NCI-H1930 (cell line): ENCODE data around the gene UNC93B1.

Experiments used
- DNase-seq, 2 experiments: peaks; one replicate each; lab custom pipeline; 2025; lab: John Stamatoyannopoulos, UW

The UNC93B1 gene, protein sequence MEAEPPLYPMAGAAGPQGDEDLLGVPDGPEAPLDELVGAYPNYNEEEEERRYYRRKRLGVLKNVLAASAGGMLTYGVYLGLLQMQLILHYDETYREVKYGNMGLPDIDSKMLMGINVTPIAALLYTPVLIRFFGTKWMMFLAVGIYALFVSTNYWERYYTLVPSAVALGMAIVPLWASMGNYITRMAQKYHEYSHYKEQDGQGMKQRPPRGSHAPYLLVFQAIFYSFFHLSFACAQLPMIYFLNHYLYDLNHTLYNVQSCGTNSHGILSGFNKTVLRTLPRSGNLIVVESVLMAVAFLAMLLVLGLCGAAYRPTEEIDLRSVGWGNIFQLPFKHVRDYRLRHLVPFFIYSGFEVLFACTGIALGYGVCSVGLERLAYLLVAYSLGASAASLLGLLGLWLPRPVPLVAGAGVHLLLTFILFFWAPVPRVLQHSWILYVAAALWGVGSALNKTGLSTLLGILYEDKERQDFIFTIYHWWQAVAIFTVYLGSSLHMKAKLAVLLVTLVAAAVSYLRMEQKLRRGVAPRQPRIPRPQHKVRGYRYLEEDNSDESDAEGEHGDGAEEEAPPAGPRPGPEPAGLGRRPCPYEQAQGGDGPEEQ

DNA sequence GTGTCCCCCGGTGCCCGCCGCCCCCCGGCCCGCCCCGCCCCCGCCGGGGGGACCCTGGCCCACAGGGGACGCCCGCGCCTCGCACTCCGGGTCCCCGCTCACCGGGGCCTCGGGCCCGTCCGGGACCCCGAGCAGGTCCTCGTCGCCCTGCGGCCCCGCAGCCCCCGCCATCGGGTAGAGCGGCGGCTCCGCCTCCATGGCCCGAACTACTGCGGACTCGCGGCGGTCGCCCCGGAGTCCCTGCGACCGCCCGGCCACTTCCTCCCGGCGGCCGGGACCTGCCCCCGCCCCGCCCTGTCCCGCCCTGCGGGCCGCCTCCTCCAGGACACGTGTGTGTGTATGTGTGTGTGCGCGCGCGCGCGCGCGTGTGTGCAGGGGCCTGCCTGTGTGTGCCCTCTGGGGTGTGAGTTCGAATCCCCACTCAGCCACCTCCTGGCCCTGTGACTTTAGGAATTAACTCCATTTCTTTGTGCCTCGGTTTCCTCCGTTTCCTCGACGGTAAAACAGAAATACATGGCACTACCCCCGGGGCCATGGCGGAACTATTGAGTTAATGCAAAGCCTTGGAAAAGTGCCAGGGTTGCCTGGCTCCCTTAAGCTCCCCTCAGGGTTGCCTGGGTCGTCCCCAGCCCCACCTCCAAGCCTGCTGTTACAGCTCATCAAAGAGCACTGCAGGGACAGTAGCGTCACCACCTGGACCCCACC, at the start of gene UNC93B1:
UNC93B1 (minus strand) TSS at position 252 of the 705 bp plus-strand sequence; CDS start at position 198, 54 bp downstream.
- peak in 1 of 2 experiments; percentile 62 for DNase-seq

DNA sequence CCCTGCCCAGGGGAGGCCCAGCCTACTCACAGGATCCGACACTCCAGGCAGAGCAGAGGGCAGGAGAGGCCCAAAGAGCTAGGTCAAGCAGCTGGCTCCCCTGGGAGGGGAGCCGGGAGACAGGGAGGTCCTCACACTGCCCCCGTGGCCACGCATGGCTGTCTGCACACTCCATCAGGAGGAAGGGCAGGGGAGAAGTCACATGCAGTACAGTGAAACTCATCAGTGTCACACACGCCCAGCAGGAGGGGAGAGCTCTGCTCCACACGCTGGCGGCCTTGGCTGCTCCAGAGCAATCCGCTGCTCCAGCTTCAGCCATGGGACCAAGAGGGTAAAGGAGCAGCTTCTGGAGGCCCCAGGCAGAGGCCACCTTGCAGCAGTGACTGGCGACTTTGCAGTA, 49.2 kb upstream of the UNC93B1 start:
- no peak for DNase-seq

DNA sequence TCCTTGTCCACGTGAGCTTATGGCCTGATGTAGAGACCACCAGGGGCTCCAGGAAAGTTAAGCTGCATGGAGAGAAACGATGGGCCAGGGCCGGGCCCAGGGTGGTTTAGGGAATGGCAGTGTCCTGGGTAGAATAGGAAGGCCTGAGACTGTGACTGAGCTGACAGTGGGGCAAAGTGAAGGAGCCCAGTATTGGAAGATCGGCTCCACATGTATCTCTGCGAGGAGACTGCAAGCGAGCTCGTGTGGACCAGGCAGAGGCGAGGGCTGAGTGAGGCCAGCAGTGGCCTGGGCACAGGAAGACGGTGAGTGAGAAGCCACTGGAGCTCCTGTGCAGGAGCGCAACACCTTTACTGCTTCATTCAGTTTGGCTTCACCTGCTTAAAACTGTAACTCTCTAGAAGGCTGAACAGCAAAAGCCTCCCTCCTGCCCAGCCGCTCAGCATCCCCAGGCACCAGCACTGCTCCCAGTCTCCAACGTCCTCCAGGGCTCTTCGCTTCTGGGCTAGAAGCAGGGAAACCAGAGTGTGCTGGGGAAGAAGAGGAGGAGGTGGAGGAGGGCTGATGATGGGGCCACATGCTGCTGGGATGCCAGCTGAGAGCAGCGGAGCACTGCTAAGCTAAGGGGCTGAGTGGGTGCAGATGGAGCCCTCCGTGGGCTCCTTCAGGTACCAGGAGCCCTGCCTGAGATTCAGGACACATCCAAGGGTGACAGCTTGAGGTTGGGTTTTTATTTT, 48.4 kb upstream of the UNC93B1 start:
- DNase-seq = no peak

DNA sequence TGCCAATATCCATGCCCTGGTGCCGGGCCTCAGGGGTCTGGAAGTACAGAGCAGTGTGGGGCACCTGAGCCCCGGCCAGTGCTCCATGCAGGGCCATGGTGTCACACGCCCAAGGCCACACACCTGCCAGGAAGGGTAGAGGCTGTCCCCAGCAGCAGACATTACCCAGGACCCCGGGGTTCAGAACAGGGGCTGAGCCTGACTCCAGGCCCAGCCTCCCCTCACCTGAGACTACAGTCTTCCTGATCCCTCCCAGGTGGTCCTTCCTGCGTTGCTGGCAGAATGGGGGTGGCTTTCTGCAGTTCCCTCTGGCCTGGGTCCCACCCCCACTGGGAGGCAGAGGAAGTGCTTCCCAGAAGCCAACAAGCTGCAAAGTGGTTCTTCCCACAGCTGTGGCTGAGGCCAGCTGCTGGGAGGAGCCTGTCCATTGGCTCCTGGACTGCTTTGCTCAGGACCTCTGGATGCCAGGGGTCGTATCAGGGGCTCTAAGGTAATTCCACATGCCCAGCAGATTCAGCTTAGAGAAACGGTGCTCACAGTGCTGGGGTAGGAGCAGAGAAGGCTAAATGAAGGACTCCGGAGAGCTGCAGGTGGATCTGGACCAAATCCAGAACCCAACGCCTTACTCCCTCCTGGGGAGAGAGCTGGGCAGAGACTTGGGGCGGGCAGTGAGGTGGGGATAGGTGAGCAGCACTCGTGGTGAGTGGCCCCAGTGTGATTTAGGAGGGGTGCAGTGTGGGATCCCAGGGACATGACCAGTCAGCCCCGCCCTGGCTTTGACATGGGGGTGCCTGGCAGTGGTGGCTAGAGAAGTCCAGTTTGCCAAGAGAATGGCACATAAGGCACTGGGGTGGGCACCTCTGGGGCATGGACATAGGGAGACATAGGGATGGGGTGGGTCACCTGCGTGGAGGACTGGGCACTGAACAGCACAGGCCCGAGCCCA, 47.6 kb upstream of the UNC93B1 start:
- no peak for DNase-seq

- DNase-seq = no peak
These were observed 46.5 kb upstream of the UNC93B1 start for GRCh38 chr11:68050371-68050841.

GRCh38 chr11:68049509-68050370, 45.8 kb upstream of the UNC93B1 start:
- DNase-seq = no peak

- DNase-seq = no peak
These were observed 45.0 kb upstream of the UNC93B1 start for GRCh38 chr11:68048681-68049508.

GRCh38 chr11:68047437-68048290, 43.8 kb upstream of the UNC93B1 start:
- DNase-seq = no peak

- DNase-seq = no peak
These were observed 41.0 kb upstream of the UNC93B1 start for GRCh38 chr11:68044898-68045351.

- no peak for DNase-seq
These were observed 40.4 kb upstream of the UNC93B1 start for GRCh38 chr11:68044145-68044813.

- DNase-seq = no peak
These were observed 39.6 kb upstream of the UNC93B1 start for GRCh38 chr11:68043349-68044144.

DNA sequence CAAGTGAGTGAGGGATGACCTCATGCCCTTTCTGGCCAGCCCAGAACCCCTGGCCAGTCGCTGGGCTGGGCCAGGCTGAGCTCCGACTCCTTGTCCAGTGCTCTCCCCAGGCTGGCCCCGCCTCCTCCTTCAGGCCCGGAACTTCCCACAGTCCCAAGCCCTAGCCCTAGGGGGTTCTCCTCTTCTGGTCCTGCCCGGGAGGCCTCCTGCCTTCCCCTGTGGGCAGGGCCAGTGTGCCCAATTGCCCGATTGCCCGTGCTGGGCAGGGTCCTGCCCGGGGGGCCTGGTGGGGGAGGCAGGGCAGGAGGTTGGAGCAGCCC, 39.1 kb upstream of the UNC93B1 start:
- no peak for DNase-seq

DNA sequence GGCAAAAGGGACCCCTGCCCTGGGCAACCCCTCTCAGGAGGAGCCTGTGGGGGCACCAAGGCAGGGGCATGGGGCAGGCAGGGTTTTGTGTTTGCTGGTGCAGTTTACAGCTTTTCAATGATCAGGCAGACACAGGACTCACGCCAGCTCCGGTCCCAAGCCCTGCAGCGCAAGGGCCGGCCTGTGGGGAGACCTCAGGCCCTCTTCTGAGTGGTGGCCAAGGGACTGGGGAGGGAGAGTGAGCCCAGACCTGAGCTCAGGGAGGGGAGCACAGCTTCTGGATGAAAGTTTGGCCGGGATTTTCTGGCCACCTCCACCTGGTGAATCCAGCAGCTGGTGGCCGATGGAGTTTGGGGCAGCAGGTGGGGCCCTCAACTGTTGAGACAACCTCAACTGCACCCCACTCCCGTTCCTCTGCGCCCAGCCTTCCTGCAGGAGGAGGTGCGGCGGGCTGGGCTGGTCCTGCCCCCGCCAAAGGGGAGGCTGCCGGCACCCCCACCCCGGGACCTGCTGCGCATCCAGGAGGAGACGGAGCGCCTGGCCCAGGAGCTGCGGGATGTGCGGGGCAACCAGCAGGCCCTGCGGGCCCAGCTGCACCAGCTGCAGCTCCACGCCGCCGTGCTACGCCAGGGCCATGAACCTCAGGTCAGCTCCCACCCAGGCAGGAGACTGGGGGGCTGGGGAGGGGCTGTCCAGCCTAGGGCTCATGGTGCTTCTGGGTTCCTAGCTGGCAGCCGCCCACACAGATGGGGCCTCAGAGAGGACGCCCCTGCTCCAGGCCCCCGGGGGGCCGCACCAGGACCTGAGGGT, 38.5 kb upstream of the UNC93B1 start:
- no peak for DNase-seq

DNA sequence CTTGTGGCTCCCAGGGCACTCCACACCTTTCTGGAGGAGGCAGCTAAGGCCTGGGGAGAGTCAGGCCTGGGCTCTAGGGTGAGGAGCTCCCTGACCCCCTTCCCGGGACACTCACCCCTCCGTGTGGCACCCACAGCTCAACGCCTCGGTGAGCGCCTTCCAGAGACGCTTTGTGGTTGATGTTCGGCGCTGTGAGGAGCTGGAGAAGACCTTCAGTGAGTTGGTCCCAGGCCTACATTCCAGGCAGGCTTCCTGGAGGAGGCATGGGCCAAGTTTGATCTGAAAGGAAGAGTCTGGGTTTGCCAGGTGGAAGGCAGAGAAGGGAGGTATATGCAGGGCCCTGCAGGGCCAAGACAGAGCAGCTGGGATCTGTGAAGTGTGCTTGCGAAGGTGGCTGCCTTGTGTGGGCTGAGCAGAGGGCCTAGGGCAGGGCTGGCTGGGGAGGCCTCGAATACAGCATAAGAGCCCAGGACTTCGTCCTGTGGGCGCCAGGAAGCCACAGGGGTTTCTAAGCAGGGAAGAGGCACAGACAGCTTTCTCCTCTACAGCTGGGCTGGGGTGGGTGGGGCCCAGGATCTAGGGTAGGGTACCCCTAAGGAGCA, 37.8 kb upstream of the UNC93B1 start:
- no peak for DNase-seq

DNA sequence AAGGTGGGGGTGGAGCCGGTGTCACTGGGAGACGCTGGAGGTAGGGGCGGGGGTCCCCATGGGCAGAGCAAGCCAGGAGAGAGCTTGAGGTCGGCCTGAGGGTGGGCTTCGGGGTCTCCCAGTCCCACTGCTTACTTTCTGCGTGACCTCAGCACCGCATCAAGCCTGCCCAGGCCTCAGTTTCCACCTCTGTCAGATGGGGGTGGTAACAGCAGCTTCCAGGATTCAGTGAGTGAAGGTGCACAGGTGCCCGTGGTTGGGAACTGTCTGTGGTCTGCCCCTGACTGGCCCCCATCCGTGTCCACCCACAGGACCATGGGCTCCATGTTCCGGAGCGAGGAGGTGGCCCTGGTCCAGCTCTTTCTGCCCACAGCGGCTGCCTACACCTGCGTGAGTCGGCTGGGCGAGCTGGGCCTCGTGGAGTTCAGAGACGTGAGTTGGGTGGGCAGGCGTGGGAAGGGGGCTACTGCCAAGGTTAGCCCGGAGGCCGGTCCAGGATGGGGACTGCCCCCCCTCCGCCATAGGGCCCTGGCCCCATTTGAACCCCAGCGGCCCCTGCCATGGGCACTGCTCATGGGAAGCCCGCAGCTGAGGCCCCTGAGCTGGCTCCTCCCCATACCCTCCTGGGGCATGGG, 37.2 kb upstream of the UNC93B1 start:
- no peak for DNase-seq
